Measurements from ENCODE around the gene GPR107.

DNA sequence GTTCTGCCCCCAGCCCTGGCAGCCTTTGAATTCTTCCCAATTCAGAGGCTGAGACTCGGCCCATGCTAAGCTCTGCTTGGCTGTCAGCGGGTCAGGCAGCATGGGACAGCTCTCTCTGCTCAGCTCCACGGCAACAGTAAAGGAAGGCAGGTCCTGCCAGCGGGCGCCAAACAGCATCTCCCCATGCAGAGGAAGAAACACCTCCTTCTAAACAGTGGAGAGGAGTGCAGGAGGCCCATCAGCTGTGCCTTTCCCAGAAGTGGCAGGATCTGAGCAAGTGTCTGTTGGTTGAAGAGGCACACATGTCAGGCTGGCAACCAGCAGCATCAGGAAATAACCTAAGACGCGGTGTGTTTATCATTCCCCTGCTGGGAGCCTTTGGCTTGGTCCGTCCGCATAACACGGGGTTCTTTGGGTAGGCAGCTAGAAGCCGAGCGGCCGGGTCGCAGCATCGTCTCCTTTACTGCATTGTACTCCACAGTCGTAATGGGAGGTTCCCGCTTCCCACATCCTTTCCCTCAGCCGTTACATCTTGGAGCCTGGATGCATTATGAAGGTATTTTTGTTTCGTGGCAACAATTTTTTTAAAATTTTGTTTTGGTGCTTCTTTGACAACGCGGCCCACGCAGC lies 75.8 kb downstream of the GPR107 start:
- no peak for TF ChIP-seq POLR2A (IDR thresholded peaks at IDR 0.05)
- TF ChIP-seq CTCF (IDR thresholded peaks at IDR 0.05) = no peak

All from right lobe of liver (tissue), 4 donors.